Ishikawa (cell line): ENCODE results near the gene ITPR1.

Experiments used
- CEBPB ChIP-seq: IDR thresholded peaks from 2 replicates; pipeline ENCODE4 v1.6.1; 2012
- CREB1 ChIP-seq: IDR thresholded peaks from 2 replicates; pipeline ENCODE4 v1.6.1; 2012; ENCODE audit warnings: low read depth
- EGR1 ChIP-seq: IDR thresholded peaks from 2 replicates; pipeline ENCODE4 v1.6.1; 2012
- EP300 ChIP-seq: IDR thresholded peaks from 2 replicates; pipeline ENCODE4 v1.6.1; 2012; ENCODE audit warnings: borderline replicate concordance
- FOXM1 ChIP-seq: IDR thresholded peaks from 2 replicates; pipeline ENCODE4 v1.6.1; 2012; ENCODE audit warnings: low read depth, borderline replicate concordance
- NFIC ChIP-seq: IDR thresholded peaks from 2 replicates; pipeline ENCODE4 v1.6.1; 2012
- RAD21 ChIP-seq: IDR thresholded peaks from 2 replicates; pipeline ENCODE4 v1.6.1; 2012; ENCODE audit warnings: low read depth
- TAF1 ChIP-seq: IDR thresholded peaks from 2 replicates; pipeline ENCODE4 v1.6.1; 2012; ENCODE audit warnings: low read depth, mild to moderate bottlenecking
- TCF12 ChIP-seq: IDR thresholded peaks from 2 replicates; pipeline ENCODE4 v1.6.1; 2012; ENCODE audit warnings: low read depth
- TEAD4 ChIP-seq: IDR thresholded peaks from 2 replicates; pipeline ENCODE4 v1.6.1; 2012
- YY1 ChIP-seq: IDR thresholded peaks from 2 replicates; pipeline ENCODE4 v1.6.1; 2012; ENCODE audit warnings: low read depth
- ZBTB7A ChIP-seq: IDR thresholded peaks from 2 replicates; pipeline ENCODE4 v1.6.1; 2012; ENCODE audit warnings: low read depth
- TF ChIP-seq, protein P1 (sequence below): IDR thresholded peaks from 2 replicates; pipeline ENCODE4 v1.6.1; 2012
- TF ChIP-seq, protein P2 (sequence below): IDR thresholded peaks from 2 replicates; pipeline ENCODE4 v1.6.1; 2012; ENCODE audit warnings: low read depth, mild to moderate bottlenecking
- TF ChIP-seq, protein P3 (sequence below): IDR thresholded peaks from 2 replicates; pipeline ENCODE4 v1.6.1; 2012

The ITPR1 gene

DNA sequence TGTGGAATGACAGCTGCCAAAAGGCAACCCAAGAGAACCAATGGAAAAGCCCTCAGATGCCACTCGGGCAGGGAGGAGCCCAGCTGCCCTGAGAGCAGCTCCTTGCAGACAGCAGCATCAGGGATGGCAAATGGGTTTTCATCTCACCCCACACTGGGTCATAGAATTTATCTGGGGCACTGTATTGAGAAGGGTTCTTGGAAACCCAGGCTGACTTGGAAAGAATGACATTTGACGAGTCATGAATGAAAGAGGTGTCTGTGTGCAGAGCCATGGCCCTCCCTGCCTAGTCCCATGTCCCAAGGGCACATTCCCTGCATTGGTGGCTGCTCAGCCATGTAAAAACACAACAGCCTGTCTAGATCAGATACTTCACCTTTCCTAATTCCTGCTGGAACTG is 328.2 kb downstream of the ITPR1 start:
- TF ChIP-seq FOXM1 (no peak), EP300 (no peak), CEBPB (no peak), TAF1 (no peak), RAD21 (no peak), YY1 (no peak), CREB1 (no peak), TCF12 (no peak), ZBTB7A (no peak), EGR1 (no peak), TEAD4 (no peak), NFIC (no peak)
- TF ChIP-seq, protein P1, sequence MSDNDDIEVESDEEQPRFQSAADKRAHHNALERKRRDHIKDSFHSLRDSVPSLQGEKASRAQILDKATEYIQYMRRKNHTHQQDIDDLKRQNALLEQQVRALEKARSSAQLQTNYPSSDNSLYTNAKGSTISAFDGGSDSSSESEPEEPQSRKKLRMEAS = no peak
- TF ChIP-seq, protein P2, sequence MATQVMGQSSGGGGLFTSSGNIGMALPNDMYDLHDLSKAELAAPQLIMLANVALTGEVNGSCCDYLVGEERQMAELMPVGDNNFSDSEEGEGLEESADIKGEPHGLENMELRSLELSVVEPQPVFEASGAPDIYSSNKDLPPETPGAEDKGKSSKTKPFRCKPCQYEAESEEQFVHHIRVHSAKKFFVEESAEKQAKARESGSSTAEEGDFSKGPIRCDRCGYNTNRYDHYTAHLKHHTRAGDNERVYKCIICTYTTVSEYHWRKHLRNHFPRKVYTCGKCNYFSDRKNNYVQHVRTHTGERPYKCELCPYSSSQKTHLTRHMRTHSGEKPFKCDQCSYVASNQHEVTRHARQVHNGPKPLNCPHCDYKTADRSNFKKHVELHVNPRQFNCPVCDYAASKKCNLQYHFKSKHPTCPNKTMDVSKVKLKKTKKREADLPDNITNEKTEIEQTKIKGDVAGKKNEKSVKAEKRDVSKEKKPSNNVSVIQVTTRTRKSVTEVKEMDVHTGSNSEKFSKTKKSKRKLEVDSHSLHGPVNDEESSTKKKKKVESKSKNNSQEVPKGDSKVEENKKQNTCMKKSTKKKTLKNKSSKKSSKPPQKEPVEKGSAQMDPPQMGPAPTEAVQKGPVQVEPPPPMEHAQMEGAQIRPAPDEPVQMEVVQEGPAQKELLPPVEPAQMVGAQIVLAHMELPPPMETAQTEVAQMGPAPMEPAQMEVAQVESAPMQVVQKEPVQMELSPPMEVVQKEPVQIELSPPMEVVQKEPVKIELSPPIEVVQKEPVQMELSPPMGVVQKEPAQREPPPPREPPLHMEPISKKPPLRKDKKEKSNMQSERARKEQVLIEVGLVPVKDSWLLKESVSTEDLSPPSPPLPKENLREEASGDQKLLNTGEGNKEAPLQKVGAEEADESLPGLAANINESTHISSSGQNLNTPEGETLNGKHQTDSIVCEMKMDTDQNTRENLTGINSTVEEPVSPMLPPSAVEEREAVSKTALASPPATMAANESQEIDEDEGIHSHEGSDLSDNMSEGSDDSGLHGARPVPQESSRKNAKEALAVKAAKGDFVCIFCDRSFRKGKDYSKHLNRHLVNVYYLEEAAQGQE = no peak
- TF ChIP-seq, protein P3, sequence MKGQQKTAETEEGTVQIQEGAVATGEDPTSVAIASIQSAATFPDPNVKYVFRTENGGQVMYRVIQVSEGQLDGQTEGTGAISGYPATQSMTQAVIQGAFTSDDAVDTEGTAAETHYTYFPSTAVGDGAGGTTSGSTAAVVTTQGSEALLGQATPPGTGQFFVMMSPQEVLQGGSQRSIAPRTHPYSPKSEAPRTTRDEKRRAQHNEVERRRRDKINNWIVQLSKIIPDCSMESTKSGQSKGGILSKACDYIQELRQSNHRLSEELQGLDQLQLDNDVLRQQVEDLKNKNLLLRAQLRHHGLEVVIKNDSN = no peak

DNA sequence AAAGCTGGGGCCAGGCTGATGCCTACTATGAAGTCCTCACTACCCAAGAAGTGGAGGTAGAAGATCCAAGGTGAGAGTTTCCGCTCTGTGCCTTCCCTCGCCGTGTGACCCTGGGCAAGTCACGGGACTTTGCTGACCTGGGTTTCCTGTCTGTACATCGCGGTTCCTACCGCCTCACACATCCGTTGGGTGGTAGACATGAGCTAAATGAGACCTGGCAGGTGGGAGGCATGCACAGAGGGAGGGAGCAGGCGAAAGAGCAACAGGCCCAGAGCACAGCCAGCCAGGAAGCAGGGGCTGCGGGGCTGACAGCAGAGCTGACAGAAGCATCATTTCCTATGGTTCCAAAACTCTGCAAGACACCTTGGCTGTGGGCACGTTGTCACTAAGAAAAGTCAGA is 328.8 kb downstream of the ITPR1 start:
- TF ChIP-seq, protein P1 = no peak
- no peak for TF ChIP-seq ZBTB7A
- TF ChIP-seq, protein P2 = no peak

DNA sequence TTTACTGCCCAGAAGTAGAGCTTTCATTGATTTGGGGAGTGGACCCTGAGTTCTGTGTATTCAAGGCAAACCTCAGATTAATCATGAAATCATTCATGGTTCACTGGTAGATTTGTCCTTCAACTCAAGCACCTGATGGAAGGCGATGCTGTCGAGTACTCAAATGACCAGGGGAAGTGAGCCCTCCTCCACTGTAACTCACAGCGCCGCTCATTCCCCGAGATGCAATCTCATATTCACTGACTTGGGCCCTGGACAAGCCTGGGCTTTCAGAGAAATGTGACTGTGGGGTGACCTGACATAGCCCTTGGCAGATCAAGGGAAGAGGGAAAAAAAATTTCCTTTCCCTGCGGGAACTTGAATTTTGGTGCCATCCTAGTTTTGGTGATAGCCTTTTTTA is 329.4 kb downstream of the ITPR1 start:
- TF ChIP-seq NFIC = no peak
- TF ChIP-seq, protein P1 = no peak
- no peak for TF ChIP-seq RAD21

DNA sequence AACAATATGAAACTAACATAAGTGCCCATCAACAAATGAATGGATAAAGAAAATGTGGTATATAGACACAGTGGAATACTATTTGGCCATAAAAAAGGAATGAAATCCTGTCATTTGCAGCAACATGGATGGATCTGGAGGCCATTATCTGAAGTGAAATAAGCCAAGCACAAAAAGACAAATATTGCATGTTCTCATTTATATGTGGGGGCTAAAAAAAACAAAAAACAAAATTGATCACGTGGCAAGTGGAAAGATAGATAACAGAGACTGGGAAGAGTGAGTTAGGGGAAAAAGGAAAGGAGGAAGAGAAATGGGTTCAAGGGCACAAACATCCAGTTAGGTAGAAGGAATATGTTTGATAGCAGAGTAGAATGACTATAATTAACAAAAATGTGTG is 330.2 kb downstream of the ITPR1 start:
- no peak for TF ChIP-seq YY1

DNA sequence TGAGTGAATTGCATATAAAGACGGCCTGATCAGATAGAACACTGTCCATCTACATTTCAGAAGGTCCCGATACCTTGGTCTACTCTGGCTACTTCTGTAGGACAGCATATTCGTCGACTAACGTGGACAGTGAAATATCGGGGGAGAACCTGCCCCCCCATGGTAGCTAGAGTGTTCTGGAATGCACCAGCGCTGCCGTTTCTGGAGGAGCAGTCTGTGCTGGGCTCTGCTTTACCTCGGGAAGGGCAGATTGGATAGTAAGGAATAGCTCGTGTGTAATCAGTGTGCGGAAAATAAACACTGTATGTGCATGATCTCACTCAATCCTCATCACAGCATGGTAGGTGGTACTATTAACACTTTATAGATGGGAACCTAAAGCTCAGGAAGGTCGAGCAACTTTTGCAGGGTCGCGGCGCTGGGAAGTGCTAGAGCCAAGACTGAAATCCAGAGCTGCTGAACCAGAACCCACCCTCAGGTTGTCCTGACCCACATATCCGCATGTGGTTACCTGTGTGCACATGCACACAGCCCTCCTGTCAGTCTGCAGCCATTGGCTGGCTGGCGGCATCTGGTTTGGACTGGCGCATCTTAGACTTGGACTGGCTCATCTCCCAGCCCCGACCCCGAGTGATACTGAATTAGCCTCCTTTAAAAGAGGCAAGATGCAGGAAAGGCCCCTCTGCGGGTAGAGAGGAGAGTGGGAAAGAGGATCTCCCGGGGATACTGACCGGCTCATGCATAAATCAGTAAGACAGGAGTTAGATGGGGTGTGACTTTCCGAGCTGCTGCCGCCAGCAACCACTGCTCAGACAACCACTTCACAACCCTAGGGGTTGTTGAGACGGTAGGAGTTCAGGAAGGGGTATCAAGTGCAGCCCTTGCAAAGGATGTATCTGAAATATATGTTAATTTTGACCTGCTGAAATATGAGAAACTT is 331.1 kb downstream of the ITPR1 start:
- TF ChIP-seq EP300 (no peak), TCF12 (no peak), FOXM1 (no peak), TEAD4 (no peak), EGR1 (no peak), RAD21 (no peak), TAF1 (no peak), ZBTB7A (no peak), CREB1 (no peak), CEBPB (no peak), YY1 (no peak)
- TF ChIP-seq, protein P3 = no peak
- TF ChIP-seq, protein P1 = no peak
- TF ChIP-seq, protein P2 = no peak
